ENCODE measurements around the gene IP6K1.
A peak's percentile ranks its signal among the peaks of the same experiment; 100 is the strongest.
"Not testable (repeated sequence)": the region's sequence is repeated elsewhere in the genome, so short reads cannot be mapped to it uniquely, and the experiment has no call there.

The IP6K1 gene

DNA sequence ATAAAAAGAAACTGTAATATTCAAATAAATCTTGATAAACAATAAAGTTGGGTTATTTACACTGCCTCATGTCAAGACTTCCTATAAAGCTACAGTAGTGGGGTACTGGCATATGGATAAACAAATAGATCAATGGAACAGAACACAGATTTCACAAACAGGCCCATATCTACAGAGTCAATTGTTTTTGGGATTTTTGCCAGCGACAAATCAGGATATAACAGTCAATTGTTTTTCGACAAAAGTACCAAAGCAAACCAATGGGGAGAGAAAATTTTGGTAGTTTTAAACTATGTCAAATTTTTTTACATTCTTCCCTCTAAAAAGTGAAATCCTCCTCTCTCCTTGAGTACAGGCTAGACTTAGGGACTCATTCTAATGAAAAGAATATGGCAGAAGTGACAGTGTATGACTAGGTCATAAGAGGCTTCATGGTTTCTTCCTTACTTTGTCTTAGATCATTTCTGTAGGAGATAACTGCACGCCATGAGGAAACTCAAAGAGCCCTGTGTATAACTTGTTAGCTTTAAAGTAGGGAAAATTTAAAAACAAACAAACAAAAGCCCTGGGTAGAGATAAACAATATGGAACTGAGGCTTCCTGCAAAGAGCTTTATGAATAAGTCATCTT is 16.9 kb downstream of the IP6K1 start:
- H3K27me3 ChIP-seq (ENCODE audit: low read depth), result no peaks in the 10 kb centered on the region
- H3K36me3 ChIP-seq (replicated peaks), result peaks cover 7% of the 10 kb centered on the region
- in situ Hi-C loops (cut with MboI; ENCODE audit: low sequenced_read_pairs), result no loop called here
- no peak overlapping the region for H3K4me3 ChIP-seq
- no peaks in the 10 kb centered on the region for H3K9me3 ChIP-seq
- no peaks in the 10 kb centered on the region for H3K4me1 ChIP-seq
- DNase-seq (ENCODE audit: low spot score in 2 of 2), result no peak

DNA sequence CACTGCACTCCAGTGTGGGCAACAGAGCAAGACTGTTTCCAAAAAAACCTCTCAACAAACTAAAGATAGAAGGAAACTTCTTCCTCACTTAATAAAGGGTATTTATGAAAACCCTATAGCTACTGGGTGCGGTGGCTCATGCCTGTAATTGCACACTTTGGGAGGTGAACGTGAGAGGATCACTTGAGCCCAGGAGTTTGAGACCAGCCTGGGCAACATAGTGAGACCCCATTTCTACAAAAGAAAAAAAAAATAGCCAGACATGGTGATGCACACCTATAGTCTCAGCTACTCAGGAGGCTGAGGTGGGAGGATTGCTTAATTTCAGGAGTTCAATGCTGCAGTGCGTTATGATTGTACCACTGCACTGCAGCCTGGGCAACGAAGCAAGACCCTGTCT is 22.4 kb downstream of the IP6K1 start:
- in situ Hi-C loops (cut with MboI; ENCODE audit: low sequenced_read_pairs), result no loop called here

DNA sequence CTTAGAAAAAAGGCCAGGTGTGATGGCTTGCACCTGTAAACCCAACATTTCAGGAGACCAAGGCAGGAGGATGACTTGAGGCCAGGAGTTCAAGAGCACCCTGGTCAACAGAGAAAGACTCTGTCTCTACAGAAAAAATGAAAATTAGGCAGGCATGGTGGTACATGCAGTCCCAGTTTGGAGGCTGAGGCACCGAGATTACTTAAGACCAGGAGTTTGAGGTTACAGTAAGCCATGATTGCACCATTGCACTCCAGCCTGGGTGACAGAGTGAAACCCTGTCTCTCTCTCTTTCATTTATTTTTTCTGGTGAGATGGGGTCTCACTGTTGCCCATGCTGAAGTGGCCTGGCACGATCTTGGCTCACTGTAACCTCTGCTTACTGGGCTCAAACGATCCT is 24.7 kb downstream of the IP6K1 start:
- Histone ChIP-seq H3K9me3 (no peaks in the 10 kb centered on the region), H3K36me3 (replicated peaks) (no peaks in the 10 kb centered on the region; the same call in 1 of the 2 replicates), H3K4me3 (no peak overlapping the region), H3K27me3 (ENCODE audit: low read depth) (no peaks in the 10 kb centered on the region), H3K4me1 (no peaks in the 10 kb centered on the region)
- in situ Hi-C loops (cut with MboI; ENCODE audit: low sequenced_read_pairs), result no loop called here
- DNase-seq (ENCODE audit: low spot score in 2 of 2), result no peak

More for the DNA sequence above, 22.4 kb downstream of the IP6K1 start:
- no peak for DNase-seq (ENCODE audit: low spot score in 2 of 2)
- no peaks in the 10 kb centered on the region for H3K9me3 ChIP-seq
- H3K4me3 ChIP-seq, result no peak overlapping the region
- H3K36me3 ChIP-seq (replicated peaks), result no peaks in the 10 kb centered on the region; the same call in 1 of the 2 replicates
- no peaks in the 10 kb centered on the region for H3K27me3 ChIP-seq (ENCODE audit: low read depth)
- no peaks in the 10 kb centered on the region for H3K4me1 ChIP-seq

DNA sequence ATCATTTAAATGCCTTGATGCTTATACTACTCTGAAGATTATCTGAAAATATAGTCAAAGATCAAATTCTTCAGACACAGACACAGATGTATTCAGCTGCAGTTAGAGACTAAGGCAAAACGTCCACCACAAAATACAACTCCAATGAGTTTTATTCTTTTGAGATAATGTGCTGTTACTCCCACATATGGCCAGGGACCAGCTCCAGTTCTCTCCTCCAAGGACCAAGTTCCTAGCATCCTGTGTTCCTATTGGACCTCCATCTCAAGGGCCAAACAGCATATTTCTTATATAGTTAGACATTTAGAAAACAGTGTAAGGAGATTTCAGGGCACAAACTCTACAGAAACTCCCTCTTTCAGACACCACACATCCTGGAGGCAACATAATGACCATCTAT is 27.1 kb downstream of the IP6K1 start:
- no peak for DNase-seq (ENCODE audit: low spot score in 2 of 2)
- no peak overlapping the region for H3K4me3 ChIP-seq
- no peaks in the 10 kb centered on the region for H3K27me3 ChIP-seq (ENCODE audit: low read depth)
- no peaks in the 10 kb centered on the region; the same call in 1 of the 2 replicates for H3K36me3 ChIP-seq (replicated peaks)
- no peaks in the 10 kb centered on the region for H3K9me3 ChIP-seq
- in situ Hi-C loops (cut with MboI; ENCODE audit: low sequenced_read_pairs), result no loop called here
- no peaks in the 10 kb centered on the region for H3K4me1 ChIP-seq

DNA sequence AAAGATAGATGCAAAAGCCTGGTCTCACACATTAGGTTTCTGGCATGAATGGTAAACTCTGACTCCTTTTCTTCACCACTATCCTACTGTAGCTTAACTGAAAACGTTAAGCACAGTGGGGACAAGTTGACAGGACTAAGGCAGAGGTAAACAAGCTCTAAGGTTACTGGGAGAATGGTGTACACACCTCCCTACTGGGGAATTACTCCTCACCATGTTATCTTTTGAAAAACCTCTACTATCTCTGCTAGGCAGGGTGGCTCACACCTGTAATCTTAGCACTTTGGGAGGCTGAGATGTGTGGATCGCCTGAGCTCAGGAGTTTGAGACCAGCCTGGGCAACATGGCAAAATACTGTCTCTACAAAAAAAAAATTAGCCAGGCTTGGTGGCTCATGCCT is 29.1 kb downstream of the IP6K1 start:
- Histone ChIP-seq H3K27me3 (ENCODE audit: low read depth) (no peaks in the 10 kb centered on the region), H3K4me3 (no peak overlapping the region), H3K36me3 (replicated peaks) (no peaks in the 10 kb centered on the region; the same call in 1 of the 2 replicates), H3K9me3 (no peaks in the 10 kb centered on the region), H3K4me1 (no peaks in the 10 kb centered on the region; the same call in 1 of the 2 replicates)
- in situ Hi-C loops (cut with MboI; ENCODE audit: low sequenced_read_pairs), result no loop called here
- DNase-seq (ENCODE audit: low spot score in 2 of 2), result no peak

DNA sequence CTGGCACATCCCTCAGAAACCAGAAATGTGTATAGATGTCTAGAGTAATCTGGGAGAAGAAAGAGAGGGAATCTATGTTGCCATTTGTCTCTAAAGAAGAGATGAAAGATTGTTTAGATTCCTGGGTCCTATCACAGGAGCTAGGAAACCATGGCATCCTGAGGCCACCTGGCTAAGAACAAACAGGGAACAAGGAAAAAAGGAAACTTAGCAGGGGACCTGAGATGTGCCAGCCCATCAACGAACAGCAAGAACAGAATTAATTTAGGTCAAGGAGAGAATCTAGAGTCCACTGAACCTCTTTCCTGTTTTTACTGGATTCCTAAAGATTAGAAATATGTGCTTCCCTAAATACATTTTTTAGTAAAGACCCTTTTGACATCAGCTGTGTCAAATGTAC is 30.3 kb downstream of the IP6K1 start:
- Histone ChIP-seq H3K4me3 (no peak overlapping the region), H3K36me3 (replicated peaks) (no peaks in the 10 kb centered on the region; the same call in 1 of the 2 replicates), H3K9me3 (no peaks in the 10 kb centered on the region), H3K4me1 (peaks cover 4% of the 10 kb centered on the region), H3K27me3 (ENCODE audit: low read depth) (no peaks in the 10 kb centered on the region)
- no peak for DNase-seq (ENCODE audit: low spot score in 2 of 2)
- in situ Hi-C loops (cut with MboI; ENCODE audit: low sequenced_read_pairs), result no loop called here

DNA sequence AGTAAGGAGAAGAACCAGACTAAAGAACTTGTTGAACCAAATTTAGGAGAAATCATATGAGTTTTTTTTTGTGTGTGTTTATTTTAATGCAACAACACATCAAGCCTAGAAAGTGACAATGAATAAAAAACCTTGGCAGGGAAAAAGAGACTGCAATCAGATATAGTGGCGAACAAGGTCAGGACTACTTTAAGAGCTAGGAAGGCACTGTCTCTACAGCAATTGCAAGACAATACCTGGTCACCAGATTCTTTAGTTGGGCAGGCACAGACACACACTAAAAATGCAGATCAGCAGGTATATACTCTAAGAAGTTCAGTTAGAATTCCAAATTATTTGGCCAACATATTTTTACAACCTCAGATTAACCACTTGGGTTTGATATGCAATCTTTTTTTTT is 31.8 kb downstream of the IP6K1 start:
- no peak for DNase-seq (ENCODE audit: low spot score in 2 of 2)
- no peaks in the 10 kb centered on the region for H3K27me3 ChIP-seq (ENCODE audit: low read depth)
- no peak overlapping the region for H3K4me3 ChIP-seq
- H3K36me3 ChIP-seq (replicated peaks), result 0 out of 2 replicates have a peak, but pooled peaks cover under 1% of the 10 kb centered on the region
- in situ Hi-C loops (cut with MboI; ENCODE audit: low sequenced_read_pairs), result no loop called here
- H3K9me3 ChIP-seq, result no peaks in the 10 kb centered on the region
- H3K4me1 ChIP-seq, result peaks cover 4% of the 10 kb centered on the region

DNA sequence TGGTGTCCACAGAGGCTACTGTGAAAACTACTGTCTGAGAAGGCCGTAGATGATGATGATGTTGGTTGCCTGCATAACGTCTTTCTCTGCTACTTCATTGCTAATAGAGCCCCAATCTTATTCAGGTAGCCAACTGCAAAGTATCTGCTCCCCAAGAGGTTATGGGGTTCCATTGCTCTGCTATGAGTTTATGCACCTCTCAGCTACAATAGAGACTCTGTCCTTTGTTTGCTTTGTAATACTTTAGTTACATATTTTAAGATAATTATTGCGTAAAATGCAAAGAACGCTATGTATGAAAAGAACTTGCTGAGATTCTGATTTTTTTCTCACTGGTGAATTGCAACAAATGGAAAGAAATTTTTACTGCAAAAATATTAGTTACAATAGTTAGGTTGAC is 34.8 kb downstream of the IP6K1 start:
- DNase-seq (ENCODE audit: low spot score in 2 of 2), result no peak
- H3K4me1 ChIP-seq, result peaks cover 4% of the 10 kb centered on the region
- no peak overlapping the region for H3K4me3 ChIP-seq
- in situ Hi-C loops (cut with MboI; ENCODE audit: low sequenced_read_pairs), result no loop called here
- H3K27me3 ChIP-seq (ENCODE audit: low read depth), result no peaks in the 10 kb centered on the region
- peaks cover 15% of the 10 kb centered on the region for H3K36me3 ChIP-seq (replicated peaks)
- H3K9me3 ChIP-seq, result no peaks in the 10 kb centered on the region

DNA sequence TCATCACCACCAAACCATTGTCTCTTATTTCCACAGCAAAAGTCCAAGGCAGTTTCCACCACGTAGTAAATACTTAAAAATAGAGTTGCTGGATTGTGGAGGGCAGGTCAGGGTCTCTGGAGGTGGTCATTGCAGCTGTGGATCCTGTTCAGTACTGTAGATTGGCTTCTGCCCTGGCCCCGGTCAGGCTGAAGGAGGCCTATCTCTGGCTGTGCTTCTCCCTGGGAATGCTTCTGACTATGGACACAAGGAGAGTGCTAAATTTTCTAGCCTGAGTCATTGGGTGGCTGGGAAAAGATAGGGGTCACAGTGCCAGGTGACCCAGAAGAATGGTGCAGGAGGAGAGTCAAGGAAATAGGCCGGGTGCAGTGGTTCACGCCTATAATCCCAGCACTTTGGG is 36.3 kb downstream of the IP6K1 start:
- H3K4me3 ChIP-seq, result no peak overlapping the region
- in situ Hi-C loops (cut with MboI; ENCODE audit: low sequenced_read_pairs), result no loop called here
- DNase-seq (ENCODE audit: low spot score in 2 of 2), result no peak
- peaks cover 15% of the 10 kb centered on the region for H3K36me3 ChIP-seq (replicated peaks)
- H3K9me3 ChIP-seq, result no peaks in the 10 kb centered on the region
- H3K4me1 ChIP-seq, result peaks cover 9% of the 10 kb centered on the region
- H3K27me3 ChIP-seq (ENCODE audit: low read depth), result no peaks in the 10 kb centered on the region

DNA sequence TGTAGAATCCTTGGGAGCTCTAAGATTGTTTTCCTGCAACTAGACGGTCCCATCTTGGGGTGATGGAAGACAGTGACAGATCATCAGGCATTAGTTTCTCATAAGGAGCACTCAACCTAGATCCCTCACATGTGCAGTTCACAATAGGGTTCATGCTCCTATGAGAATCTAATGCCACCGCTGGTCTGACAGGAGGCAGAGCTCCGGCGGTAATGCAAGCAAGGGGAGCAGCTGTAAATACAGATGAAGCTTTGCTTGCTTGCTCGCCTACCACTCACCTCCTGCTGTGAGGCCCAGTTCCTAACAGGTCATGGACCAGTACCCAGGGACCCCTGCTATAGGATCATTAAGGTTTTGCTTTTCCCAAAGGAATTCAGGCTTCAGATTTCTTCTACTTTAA is 37.5 kb downstream of the IP6K1 start:
- H3K4me3 ChIP-seq; DNase-seq (ENCODE audit: low spot score in 2 of 2); H3K9me3 ChIP-seq; in situ Hi-C loops (cut with MboI; ENCODE audit: low sequenced_read_pairs); H3K4me1 ChIP-seq; H3K27me3 ChIP-seq (ENCODE audit: low read depth): not testable (repeated sequence)
- H3K36me3 ChIP-seq (replicated peaks), result peaks cover 21% of the 10 kb centered on the region

DNA sequence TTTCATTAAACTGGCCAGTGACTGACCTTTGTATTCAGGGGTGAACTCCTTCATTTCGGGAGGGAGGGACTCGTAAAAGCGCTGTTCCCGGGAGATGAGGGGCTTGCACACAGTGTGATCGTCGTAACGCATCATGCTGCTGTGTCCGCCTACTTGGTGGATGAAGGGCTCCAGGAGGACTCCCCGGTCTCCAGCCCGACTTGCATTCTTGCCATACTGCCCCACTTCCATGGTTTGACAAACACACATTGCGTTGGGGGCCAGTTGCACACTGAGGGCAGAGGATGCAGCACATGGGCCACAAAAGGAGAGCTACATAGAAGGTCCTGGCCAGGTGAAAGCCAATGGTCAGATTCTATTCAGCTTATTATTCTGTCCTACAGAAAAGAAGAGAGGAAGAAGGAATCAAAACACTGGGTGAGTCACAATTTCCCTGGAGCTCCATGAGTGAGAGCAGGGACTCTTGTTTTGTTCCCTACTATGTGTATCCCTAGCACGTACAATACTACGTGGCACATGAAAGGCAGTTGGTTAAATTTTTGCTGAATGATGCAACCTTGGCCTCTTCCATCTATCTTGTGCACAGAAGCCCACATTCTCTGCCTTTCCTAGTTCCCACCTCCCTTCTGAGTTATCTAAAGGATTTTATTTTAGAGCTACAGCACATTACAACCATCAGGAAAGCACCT is 38.4 kb downstream of the IP6K1 start:
- no peak overlapping the region for H3K4me3 ChIP-seq
- peaks cover 9% of the 10 kb centered on the region for H3K4me1 ChIP-seq
- no peaks in the 10 kb centered on the region for H3K9me3 ChIP-seq
- peaks cover 21% of the 10 kb centered on the region for H3K36me3 ChIP-seq (replicated peaks)
- in situ Hi-C loops (cut with MboI; ENCODE audit: low sequenced_read_pairs), result no loop called here
- no peak for DNase-seq (ENCODE audit: low spot score in 2 of 2)
- no peaks in the 10 kb centered on the region for H3K27me3 ChIP-seq (ENCODE audit: low read depth)

DNA sequence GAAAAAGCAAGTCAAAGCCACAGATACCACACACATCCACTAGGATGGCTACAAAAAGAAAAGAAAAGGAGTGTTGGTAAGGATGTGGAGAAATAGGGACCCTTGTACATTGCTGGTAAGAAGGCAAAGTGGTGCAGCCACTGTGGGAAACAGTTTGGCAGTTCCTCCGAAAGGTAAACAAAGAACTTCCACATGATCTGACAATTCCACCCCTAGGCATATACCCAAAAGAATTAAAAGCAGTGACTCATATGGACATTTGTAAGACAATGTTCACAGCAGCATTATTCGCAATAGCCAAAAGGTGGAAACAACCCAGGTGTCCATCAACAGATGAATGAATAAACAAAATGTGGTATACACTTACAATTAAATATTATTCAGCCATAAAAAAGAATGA is 40.4 kb downstream of the IP6K1 start:
- peaks cover 21% of the 10 kb centered on the region for H3K36me3 ChIP-seq (replicated peaks)

DNA sequence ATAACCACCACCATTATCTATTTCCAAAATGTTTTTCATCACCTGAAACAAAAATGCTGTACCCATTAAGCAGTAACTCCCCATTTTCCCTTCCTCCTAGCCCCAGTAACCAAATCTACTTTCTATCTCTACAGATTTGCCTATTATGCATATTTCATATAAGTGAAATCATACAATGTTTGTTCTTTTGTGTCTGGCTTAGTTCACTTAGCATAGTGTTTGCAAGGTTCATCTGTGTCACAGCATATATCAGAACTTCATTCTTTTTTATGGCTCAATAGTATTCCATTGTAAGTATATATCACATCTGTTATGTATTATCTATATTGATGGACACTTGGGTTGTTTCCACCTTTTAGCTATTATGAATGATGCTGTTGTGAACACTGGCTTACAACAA is 45.9 kb downstream of the IP6K1 start:
- H3K36me3 ChIP-seq (replicated peaks), result peaks cover 30% of the 10 kb centered on the region

More for the DNA sequence above, 40.4 kb downstream of the IP6K1 start:
- Histone ChIP-seq H3K4me3 (no peak overlapping the region), H3K4me1 (peaks cover 5% of the 10 kb centered on the region; the same call in 1 of the 2 replicates), H3K27me3 (ENCODE audit: low read depth) (no peaks in the 10 kb centered on the region), H3K9me3 (no peaks in the 10 kb centered on the region)
- in situ Hi-C loops (cut with MboI; ENCODE audit: low sequenced_read_pairs), result no loop called here
- peak in 1 of 2 experiments; percentile 52 for DNase-seq (ENCODE audit: low spot score in 2 of 2)

DNA sequence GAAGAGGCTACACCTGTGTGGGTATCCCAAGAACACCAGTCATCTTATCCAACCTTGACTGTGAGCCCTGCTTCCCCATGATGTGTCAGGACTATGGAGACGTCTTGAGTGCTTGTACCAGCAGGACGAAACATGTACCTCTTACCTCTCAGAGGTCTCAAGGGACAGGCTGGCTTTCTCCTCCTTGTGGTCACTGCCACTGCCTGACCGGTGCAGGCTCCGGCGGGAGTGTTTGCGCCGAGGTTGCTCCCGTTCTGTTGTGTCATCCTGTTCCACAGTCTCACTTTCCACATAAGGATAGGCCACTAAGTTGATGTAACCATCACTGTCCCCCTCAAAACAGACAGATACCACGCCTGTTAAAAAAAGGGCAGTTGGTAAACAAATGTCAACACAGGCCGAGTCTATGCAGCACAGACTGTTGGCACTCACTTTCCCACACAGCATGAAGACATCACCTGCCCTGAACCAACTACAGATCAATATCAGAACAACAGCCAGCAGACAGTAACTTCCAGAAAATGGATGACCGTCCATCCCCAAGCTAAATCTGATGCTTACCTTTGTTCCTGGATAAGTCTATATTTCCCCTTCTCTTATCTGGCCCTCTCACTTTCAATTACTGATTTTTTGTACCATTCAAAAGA is 48.2 kb downstream of the IP6K1 start:
- no peaks in the 10 kb centered on the region for H3K4me1 ChIP-seq
- H3K9me3 ChIP-seq, result no peaks in the 10 kb centered on the region
- peaks cover 36% of the 10 kb centered on the region for H3K36me3 ChIP-seq (replicated peaks)
- H3K4me3 ChIP-seq, result no peak overlapping the region
- no peak for DNase-seq (ENCODE audit: low spot score in 2 of 2)
- in situ Hi-C loops (cut with MboI; ENCODE audit: low sequenced_read_pairs), result no loop called here
- no peaks in the 10 kb centered on the region for H3K27me3 ChIP-seq (ENCODE audit: low read depth)

More for the DNA sequence above, 45.9 kb downstream of the IP6K1 start:
- no peak for DNase-seq (ENCODE audit: low spot score in 2 of 2)
- H3K27me3 ChIP-seq (ENCODE audit: low read depth), result no peaks in the 10 kb centered on the region
- H3K4me3 ChIP-seq, result no peak overlapping the region
- no peaks in the 10 kb centered on the region for H3K9me3 ChIP-seq
- H3K4me1 ChIP-seq, result no peaks in the 10 kb centered on the region
- in situ Hi-C loops (cut with MboI; ENCODE audit: low sequenced_read_pairs), result no loop called here

All from HAP-1 (cell line).